Measurements from ENCODE around the gene ACSF3.
A peak's percentile ranks its signal among the peaks of the same experiment; 100 is the strongest.
"Not testable (repeated sequence)": the region's sequence is repeated elsewhere in the genome, so short reads cannot be mapped to it uniquely, and the experiment has no call there.

The ACSF3 gene

GRCh38 chr16:89067677-89068443, 25.8 kb upstream of the ACSF3 start:
- DNase-seq (ENCODE audit: extremely low read depth, low read depth): no peak
- TF ChIP-seq, protein P1, sequence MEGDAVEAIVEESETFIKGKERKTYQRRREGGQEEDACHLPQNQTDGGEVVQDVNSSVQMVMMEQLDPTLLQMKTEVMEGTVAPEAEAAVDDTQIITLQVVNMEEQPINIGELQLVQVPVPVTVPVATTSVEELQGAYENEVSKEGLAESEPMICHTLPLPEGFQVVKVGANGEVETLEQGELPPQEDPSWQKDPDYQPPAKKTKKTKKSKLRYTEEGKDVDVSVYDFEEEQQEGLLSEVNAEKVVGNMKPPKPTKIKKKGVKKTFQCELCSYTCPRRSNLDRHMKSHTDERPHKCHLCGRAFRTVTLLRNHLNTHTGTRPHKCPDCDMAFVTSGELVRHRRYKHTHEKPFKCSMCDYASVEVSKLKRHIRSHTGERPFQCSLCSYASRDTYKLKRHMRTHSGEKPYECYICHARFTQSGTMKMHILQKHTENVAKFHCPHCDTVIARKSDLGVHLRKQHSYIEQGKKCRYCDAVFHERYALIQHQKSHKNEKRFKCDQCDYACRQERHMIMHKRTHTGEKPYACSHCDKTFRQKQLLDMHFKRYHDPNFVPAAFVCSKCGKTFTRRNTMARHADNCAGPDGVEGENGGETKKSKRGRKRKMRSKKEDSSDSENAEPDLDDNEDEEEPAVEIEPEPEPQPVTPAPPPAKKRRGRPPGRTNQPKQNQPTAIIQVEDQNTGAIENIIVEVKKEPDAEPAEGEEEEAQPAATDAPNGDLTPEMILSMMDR (IDR thresholded peaks at IDR 0.05; ENCODE audit: low read depth, low read length, missing control alignments): no peak
- no peak overlapping the region for H3K4me3 ChIP-seq (replicated peaks; ENCODE audit: low read depth, low read length)

GRCh38 chr16:89068814-89069616, 24.6 kb upstream of the ACSF3 start:
- not testable (repeated sequence) for DNase-seq (ENCODE audit: extremely low read depth, low read depth); H3K4me3 ChIP-seq (replicated peaks; ENCODE audit: low read depth, low read length)

- no peak overlapping the region for H3K4me3 ChIP-seq (replicated peaks; ENCODE audit: low read depth, low read length)
- TF ChIP-seq, protein P1 (IDR thresholded peaks at IDR 0.05; ENCODE audit: low read depth, low read length, missing control alignments): no peak
- no peak for DNase-seq (ENCODE audit: extremely low read depth, low read depth)
These were observed 23.7 kb upstream of the ACSF3 start for GRCh38 chr16:89069920-89070319.

GRCh38 chr16:89070590-89070989, 23.1 kb upstream of the ACSF3 start:
- H3K4me3 ChIP-seq (replicated peaks; ENCODE audit: low read depth, low read length): no peak overlapping the region
- TF ChIP-seq, protein P1 (IDR thresholded peaks at IDR 0.05; ENCODE audit: low read depth, low read length, missing control alignments): no peak
- DNase-seq (ENCODE audit: extremely low read depth, low read depth): no peak

DNA sequence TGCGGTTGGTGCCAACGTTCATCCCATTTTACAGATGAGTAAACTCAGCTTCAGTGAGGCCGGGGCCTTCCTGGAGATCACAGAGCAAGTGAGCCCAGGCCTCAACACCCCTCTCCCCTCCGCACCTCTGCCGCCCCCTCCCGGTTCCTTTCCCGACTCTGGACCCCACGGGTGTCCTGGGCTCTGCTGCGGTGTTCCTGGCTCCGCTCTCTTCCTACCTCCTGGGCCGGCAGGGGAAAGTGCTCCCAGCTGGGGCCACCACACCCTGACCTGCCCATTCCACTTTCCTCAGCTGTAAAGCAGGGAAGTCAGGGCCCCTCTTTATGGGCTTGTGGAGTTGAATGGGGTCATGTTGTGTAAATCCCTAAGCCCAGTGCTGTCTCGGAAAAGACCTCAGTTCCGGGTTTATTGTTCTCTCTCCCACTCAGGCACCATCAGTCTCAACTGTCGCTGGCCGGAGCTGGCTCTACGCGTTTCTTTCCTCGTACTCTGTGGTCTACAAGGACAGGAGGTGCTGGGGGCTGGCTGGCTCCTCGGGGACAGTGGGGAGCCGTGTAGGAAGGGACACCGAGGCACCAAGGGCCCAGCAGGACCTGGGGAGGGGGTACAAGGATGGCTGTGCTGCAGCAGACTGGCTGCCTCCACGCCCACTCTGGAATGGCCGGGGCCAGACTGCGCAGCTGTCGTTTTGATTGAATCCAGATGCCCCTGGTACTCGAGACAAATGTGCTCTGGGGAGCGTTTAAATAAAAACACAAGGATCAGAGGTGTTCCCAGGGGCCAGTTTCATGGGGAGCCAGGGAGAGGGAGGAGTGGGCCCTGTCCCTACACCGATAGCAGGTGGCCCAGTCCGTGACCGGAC, 21.7 kb upstream of the ACSF3 start:
- TF ChIP-seq, protein P1 (IDR thresholded peaks at IDR 0.05; ENCODE audit: low read depth, low read length, missing control alignments): no peak
- H3K4me3 ChIP-seq (replicated peaks; ENCODE audit: low read depth, low read length): peak overlapping the region; percentile 12; the same call in 1 of the 2 replicates
- DNase-seq (ENCODE audit: extremely low read depth, low read depth): peak; percentile 40

DNA sequence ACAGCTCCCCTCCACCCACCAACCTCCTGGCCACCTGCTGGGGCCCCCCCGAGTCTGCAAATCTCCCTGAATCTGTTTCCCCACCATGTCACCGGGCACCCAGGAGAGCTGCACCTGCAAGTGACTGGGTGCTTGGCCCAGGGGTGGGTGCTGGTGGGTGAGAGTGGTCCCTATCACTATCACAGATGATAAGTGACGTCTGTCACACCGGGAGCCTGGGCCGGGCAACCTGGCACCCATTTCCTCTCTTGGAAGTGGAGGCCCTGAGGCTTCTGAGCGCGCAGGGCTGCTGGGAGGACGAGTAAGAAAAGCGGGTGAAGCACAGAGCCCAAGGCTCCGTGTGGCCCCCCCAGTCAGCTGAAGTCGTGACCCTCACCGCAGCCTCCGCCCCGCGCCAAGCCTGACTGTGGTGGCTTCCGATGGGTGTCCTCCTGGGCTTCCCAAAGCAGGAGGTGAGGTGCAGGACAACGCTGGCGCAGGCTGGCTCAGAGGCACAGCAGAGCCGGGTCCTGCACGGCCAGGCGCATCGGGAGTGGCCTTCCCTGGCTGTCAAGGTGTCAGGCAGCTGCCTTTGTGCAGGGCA, 21.0 kb upstream of the ACSF3 start:
- H3K4me3 ChIP-seq (replicated peaks; ENCODE audit: low read depth, low read length): no peak overlapping the region
- TF ChIP-seq, protein P1 (IDR thresholded peaks at IDR 0.05; ENCODE audit: low read depth, low read length, missing control alignments): no peak
- no peak for DNase-seq (ENCODE audit: extremely low read depth, low read depth)

All from HFF-Myc (cell line).